ENCODE measurements around the gene PALM3.
"Not testable (repeated sequence)": the region's sequence is repeated elsewhere in the genome, so short reads cannot be mapped to it uniquely, and the experiment has no call there.

Gene PALM3

DNA sequence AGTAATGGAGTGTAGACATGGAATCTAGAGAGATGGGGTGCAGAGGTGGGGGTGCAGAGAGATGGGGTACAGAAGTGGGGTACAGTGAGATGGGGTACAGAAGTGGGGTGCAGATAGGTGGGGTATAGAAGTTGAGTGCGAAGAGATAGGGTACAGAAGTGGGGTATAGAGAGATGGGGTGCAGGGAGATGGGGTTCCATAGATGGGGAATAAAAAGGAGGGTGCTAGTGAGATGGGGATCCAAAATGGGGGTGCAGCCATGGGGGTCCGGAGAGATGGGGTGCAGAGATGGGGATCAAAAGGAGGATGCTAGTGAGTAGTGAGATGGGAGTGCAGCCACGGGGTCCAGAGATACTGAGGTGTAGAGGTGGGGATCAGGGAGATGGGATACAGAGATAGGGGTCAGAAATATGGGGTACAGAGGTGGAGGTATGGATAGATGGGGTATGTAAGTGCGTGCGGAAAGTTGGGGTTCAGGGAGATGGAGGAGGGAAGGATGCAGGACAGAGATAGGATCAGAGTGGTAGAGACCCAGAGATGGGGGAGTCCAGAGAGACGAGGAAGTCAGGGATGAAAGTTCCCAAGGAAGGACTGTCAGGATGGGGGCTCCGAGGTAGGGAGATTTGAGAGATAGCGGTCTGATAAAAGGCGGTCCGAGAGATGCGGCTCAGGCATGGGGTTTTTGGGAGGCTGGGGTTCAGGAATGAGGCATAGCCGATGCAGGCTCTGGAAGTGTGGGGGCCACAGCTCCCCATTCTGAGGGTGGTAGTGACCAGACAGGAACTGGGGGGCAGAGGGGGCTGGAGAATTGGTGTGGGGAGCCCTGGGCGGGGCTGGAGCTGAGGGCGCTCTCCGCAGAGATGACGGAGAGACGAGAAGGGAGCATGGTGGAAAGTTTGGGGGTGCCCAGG is 3.4 kb downstream of the PALM3 start:
- no peak for DNase-seq (ENCODE audit: low read depth)

DNA sequence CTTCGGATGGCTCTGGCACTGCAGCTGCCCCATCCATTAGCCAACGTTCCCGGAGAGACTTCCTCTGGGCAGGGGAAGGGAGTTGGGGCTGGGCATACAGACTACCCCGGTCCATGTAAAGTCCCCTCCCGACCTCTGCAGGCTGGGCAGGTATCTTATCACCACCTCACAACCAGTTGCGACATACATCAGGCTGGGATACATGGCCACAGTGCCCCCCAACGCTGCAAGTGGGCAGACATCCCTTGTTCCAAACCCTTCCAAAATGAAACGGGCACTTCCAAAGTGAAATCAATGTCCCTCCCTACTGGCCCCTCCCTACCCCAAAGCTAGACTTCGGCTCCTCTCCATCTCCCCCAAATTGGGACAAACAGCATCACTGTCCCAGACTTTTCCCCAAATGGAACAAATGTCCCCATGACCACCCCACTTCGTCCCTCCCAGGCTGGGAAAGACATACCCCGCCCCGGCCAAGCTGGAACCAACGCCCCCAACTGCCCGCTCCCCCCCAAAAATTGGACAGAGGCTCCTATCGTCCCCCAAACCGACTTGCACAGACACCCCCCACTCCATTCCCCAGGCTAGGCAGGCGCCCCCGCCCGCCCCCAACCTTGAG is 5.0 kb downstream of the PALM3 start:
- DNase-seq (ENCODE audit: low read depth), result no peak

DNA sequence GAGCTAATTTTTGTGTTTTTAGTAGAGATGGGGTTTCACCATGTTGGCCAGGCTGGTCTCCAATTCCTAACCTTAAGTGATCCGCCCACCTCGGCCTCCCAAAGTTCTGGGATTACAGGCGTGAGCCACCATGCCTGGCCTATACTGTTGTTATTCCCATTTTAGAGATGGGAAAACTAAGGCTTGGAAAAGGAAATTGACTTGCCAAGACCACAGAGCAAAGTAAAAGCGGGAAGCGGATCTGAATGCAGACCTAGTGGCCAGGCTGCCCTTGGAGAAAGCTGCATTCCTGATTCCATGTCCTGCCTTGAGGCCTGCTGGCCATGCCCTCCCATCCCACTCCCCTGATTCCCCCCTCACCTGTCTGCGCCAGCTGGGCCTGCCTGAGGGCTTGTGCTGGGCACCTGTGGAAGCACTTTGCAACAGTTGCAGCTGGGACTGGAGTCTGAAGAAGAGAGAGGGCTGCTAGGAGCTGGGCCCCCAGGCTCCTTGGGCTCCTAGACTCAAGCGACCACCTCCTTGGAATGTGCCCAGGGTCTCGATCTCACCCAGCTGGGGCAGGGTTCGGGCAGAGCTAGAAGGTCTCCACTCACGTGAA is 5.7 kb downstream of the PALM3 start:
- DNase-seq (ENCODE audit: low read depth), result no peak

GRCh38 chr19:14055396-14055795 is 6.5 kb downstream of the PALM3 start:
- DNase-seq (ENCODE audit: low read depth), result no peak

DNA sequence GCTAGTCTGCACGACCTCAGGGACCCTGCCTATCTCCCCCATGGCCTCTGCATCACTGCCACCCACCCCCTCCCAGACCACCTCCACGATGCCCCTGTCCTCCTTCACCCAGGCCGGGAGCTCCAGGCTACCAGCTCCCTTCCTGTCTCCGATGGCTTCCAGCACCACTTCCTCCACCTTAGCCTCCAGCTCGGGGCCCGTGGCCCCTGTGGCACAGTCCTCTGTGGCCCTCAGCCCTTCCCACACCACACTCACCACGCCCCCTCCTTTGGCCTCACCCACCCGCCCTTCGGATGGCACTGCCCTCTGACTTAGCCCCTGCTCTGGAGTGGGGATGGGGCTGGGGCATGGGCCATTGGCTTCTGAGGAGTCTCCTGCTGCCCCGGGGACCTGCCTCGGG is 7.2 kb downstream of the PALM3 start:
- no peak for DNase-seq (ENCODE audit: low read depth)

GRCh38 chr19:14054099-14054498 is 7.8 kb downstream of the PALM3 start:
- no peak for DNase-seq (ENCODE audit: low read depth)

DNA sequence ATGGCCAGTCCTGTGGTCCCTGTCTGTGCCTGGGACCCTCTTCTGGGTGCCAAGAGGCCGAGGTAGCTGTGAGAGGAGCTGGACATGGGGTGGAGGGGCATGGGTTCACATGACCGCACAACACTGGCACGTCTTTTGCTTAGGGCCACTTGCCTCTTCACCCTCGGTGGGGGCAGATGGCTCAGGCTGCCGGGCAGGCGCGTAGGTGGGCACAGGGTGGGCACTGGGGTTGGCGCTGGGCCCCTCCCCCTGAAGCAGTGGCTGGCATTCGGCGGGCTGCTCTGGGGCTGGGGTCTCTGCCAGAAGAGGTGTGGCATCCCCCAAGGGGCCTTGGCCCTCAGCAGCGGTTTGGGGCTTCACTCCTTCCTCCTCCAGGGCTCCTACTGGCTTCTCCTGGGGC is 8.4 kb downstream of the PALM3 start:
- no peak for DNase-seq (ENCODE audit: low read depth)

- no peak for DNase-seq (ENCODE audit: low read depth)
Measured at GRCh38 chr19:14053032-14053431, 8.8 kb downstream of the PALM3 start.

GRCh38 chr19:14052470-14052869 is 9.4 kb downstream of the PALM3 start:
- no peak for DNase-seq (ENCODE audit: low read depth)

DNA sequence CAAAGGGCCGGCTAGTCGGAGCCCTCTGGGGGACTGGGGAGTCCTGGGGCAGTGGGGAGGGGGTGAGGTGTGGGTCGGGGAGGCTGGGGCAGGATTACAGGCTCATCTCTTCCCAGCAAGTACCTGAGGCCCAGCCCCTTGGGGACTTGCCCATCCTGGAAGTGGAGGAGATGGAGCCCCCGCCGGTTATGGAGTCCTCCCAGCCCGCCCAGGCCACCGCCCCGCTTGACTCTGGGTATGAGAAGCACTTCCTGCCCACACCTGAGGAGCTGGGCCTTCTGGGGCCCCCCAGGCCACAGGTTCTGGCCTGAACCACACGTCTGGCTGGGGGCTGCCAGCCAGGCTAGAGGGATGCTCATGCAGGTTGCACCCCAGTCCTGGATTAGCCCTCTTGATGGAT is 9.9 kb downstream of the PALM3 start:
- DNase-seq (ENCODE audit: low read depth), result no peak

DNA sequence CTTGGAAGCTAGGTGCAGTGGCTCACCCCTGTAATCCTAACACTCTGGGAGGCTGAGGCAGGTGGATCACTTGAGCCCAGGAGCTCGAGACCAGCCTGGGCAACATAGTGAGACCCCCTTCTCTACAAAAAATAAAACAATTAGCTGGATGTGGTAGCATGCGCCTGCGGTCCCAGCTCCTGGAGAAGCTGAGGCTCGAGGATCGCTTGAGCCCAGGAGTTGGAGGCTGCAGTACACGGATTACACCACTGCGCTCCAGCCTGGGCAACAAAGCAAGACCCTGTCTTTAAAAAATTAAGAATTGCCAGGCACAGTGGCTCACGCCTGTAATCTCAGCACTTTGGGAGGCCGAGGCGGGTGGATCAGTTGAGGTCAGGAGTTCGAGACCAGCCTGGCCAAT is 10.9 kb downstream of the PALM3 start:
- DNase-seq (ENCODE audit: low read depth), result not testable (repeated sequence)

DNA sequence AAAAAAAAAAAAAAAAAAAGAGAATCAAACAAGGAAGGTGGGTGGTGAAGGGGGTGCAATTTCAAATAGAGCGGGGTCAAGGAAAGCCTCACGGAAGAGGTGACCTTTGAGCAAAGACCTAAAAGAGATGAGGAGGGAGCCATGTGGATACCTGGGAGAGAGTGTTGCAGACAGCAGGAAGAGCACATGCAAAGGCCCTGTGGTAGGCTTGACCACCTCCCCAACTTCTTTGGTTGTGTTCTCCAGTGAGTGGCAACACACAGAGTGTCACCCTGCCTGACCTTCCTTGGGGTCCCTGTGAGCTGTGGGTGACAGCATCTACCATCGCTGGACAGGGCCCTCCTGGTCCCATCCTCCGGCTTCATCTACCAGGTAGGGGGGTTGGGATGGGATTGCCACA is 11.4 kb downstream of the PALM3 start:
- no peak for DNase-seq (ENCODE audit: low read depth)

- DNase-seq (ENCODE audit: low read depth), result peak; percentile 62
Measured at GRCh38 chr19:14048443-14049153, 13.3 kb downstream of the PALM3 start.

- DNase-seq (ENCODE audit: low read depth), result not testable (repeated sequence)
Measured at GRCh38 chr19:14047866-14048265, 14.0 kb downstream of the PALM3 start.

DNA sequence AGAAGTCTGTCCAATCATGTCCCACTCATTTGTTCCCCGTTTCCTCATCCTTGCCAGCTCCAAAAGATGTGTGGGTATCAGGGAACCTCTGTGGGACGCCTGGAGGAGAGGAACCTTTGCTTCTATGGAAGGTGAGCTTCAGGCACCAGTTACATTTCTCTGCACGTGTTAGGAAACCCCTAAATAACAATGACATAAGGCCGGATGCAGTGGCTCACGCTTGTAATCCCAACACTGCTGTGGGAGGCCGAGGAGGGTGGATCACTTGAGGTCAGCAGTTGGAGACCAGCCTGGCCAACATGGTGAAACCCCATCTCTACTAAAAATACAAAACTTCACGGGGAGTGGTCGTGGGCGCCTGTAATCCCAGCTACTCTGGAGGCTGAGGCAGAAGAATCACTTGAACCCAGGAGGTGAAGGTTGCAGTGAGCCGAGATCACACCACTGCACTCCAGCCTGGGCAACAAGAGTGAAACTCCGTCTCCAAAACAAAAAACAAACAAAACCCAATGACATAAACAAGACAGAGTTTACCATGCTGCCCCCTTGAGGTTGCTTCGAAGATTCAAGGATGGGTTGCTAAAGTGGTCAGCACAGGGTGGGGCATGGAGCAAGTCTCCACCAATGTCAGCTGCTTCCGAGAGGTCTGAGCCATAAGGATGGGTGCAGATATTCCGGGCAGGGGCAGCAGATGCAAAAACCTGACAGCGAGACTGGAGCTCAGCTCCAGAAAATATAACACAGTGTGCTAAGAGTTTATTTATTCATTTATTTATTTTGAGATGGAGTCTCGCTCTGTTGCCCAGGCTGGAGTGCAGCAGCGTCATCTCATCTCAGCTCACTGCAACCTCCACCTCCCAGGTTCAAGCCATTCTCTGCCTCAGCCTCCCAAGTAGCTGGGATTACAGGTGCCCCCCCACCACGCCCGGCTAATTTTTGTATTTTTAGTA is 18.9 kb downstream of the PALM3 start:
- peak; percentile 31 for DNase-seq (ENCODE audit: low read depth)

GRCh38 chr19:14039181-14039580 is 22.7 kb downstream of the PALM3 start:
- no peak for DNase-seq (ENCODE audit: low read depth)

- DNase-seq (ENCODE audit: low read depth), result no peak
Measured at GRCh38 chr19:14035706-14036105, 26.2 kb downstream of the PALM3 start.

GRCh38 chr19:14035159-14035558 is 26.7 kb downstream of the PALM3 start:
- DNase-seq (ENCODE audit: low read depth), result not testable (repeated sequence)

GRCh38 chr19:14033946-14034345 is 27.9 kb downstream of the PALM3 start:
- DNase-seq (ENCODE audit: low read depth), result no peak

- peak; percentile 88 for DNase-seq (ENCODE audit: low read depth)
Measured at GRCh38 chr19:14031719-14032480, 30.0 kb downstream of the PALM3 start, which contains the start of gene IL27RA. TSS of gene IL27RA (plus strand) at chr19:14031762. CDS start at chr19:14031873, 111 bp downstream.
